ENCODE measurements around the gene PPARD. TPM values are rescaled to one million over a fixed set of nuclear protein-coding genes. Genes with fewer than 3 reads are reported as not detected.

PPARD gene
- total RNA-seq, 2 experiments from 2014 or later, result 6.1 to 11.9 TPM

- BruUV-seq (replicated peaks), result no TSS peak
- H3K9me3 ChIP-seq (ENCODE audit: low read length), result no peaks in the 10 kb centered on the region
- no peak overlapping the region for H3K4me2 ChIP-seq (ENCODE audit: low read length)
- H3K36me3 ChIP-seq (ENCODE audit: insufficient read depth, low read length), result no peaks in the 10 kb centered on the region
- no peaks in the 10 kb centered on the region for H3K79me2 ChIP-seq (ENCODE audit: insufficient read depth, low read depth, low read length)
- ChIA-PET CTCF (ENCODE audit: unreplicated experiment) (no interaction called here), POLR2A (no interaction called here)
- H3K27ac ChIP-seq (ENCODE audit: low read depth, low read length, poor library complexity, severe bottlenecking), result no peak overlapping the region
- no peaks in the 10 kb centered on the region for H4K20me1 ChIP-seq (ENCODE audit: insufficient read depth, low read length)
- no peaks in the 10 kb centered on the region for H3K9me2 ChIP-seq (ENCODE audit: insufficient read depth, low read length)
- no peak overlapping the region for H2AFZ ChIP-seq (ENCODE audit: low read length)
- intact Hi-C loops (cut with micrococcal nuclease; ENCODE audit: unreplicated experiment), result no loop called here
- no peaks in the 10 kb centered on the region for H3K4me1 ChIP-seq (ENCODE audit: insufficient read depth, low read length, poor library complexity, severe bottlenecking)
- no peak for TF ChIP-seq EZH2phosphoT487 (IDR thresholded peaks at IDR 0.05; ENCODE audit: borderline replicate concordance, low read depth, low read length)
- TF ChIP-seq CTCF (conservative IDR thresholded peaks at IDR 0.05; ENCODE audit: low read length), result no peak
- no peak for DNase-seq (ENCODE audit: low spot score)
- no peak overlapping the region for H3K4me3 ChIP-seq (ENCODE audit: low read depth, low read length, poor library complexity, severe bottlenecking)
Measured at GRCh38 chr6:35397806-35398418, 55.6 kb downstream of the PPARD start.

GRCh38 chr6:35398526-35398925 is 56.2 kb downstream of the PPARD start:
- no peak overlapping the region for H3K4me3 ChIP-seq (ENCODE audit: low read depth, low read length, poor library complexity, severe bottlenecking)
- no peaks in the 10 kb centered on the region for H3K4me1 ChIP-seq (ENCODE audit: insufficient read depth, low read length, poor library complexity, severe bottlenecking)
- ChIA-PET CTCF (ENCODE audit: unreplicated experiment) (no interaction called here), POLR2A (no interaction called here)
- H3K9me3 ChIP-seq (ENCODE audit: low read length), result no peaks in the 10 kb centered on the region
- no peak overlapping the region for H3K27ac ChIP-seq (ENCODE audit: low read depth, low read length, poor library complexity, severe bottlenecking)
- intact Hi-C loops (cut with micrococcal nuclease; ENCODE audit: unreplicated experiment), result no loop called here
- H3K36me3 ChIP-seq (ENCODE audit: insufficient read depth, low read length), result no peaks in the 10 kb centered on the region
- H3K79me2 ChIP-seq (ENCODE audit: insufficient read depth, low read depth, low read length), result no peaks in the 10 kb centered on the region
- H3K4me2 ChIP-seq (ENCODE audit: low read length), result no peak overlapping the region
- no peaks in the 10 kb centered on the region for H3K9me2 ChIP-seq (ENCODE audit: insufficient read depth, low read length)
- no peak for DNase-seq (ENCODE audit: low spot score)
- H4K20me1 ChIP-seq (ENCODE audit: insufficient read depth, low read length), result no peaks in the 10 kb centered on the region
- no TSS peak for BruUV-seq (replicated peaks)
- no peak overlapping the region for H2AFZ ChIP-seq (ENCODE audit: low read length)
- TF ChIP-seq EZH2phosphoT487 (IDR thresholded peaks at IDR 0.05; ENCODE audit: borderline replicate concordance, low read depth, low read length), result no peak
- TF ChIP-seq CTCF (conservative IDR thresholded peaks at IDR 0.05; ENCODE audit: low read length), result no peak

- Histone ChIP-seq H3K4me3 (ENCODE audit: low read depth, low read length, poor library complexity, severe bottlenecking) (no peak overlapping the region), H3K4me2 (ENCODE audit: low read length) (no peak overlapping the region), H3K9me3 (ENCODE audit: low read length) (no peaks in the 10 kb centered on the region), H3K27ac (ENCODE audit: low read depth, low read length, poor library complexity, severe bottlenecking) (no peak overlapping the region), H3K4me1 (ENCODE audit: insufficient read depth, low read length, poor library complexity, severe bottlenecking) (no peaks in the 10 kb centered on the region), H3K36me3 (ENCODE audit: insufficient read depth, low read length) (no peaks in the 10 kb centered on the region), H3K79me2 (ENCODE audit: insufficient read depth, low read depth, low read length) (no peaks in the 10 kb centered on the region), H3K9me2 (ENCODE audit: insufficient read depth, low read length) (no peaks in the 10 kb centered on the region), H4K20me1 (ENCODE audit: insufficient read depth, low read length) (no peaks in the 10 kb centered on the region), H2AFZ (ENCODE audit: low read length) (no peak overlapping the region)
- DNase-seq (ENCODE audit: low spot score), result no peak
- POLR2A ChIA-PET, result no interaction called here
- intact Hi-C loops (cut with micrococcal nuclease; ENCODE audit: unreplicated experiment), result no loop called here
- CTCF ChIA-PET (ENCODE audit: unreplicated experiment), result no interaction called here
- no TSS peak for BruUV-seq (replicated peaks)
- TF ChIP-seq EZH2phosphoT487 (IDR thresholded peaks at IDR 0.05; ENCODE audit: borderline replicate concordance, low read depth, low read length) (no peak), CTCF (conservative IDR thresholded peaks at IDR 0.05; ENCODE audit: low read length) (no peak)
Measured at GRCh38 chr6:35400111-35400510, 57.8 kb downstream of the PPARD start.

Data from OCI-LY7 (cell line).